ENCODE measurements around the gene PRR20E. TPM values are rescaled to one million over a fixed set of nuclear protein-coding genes. Genes with fewer than 3 reads are reported as not detected.
"Not testable (repeated sequence)": the region's sequence is repeated elsewhere in the genome, so short reads cannot be mapped to it uniquely, and the experiment has no call there.

The PRR20E gene
- total RNA-seq (2021; fragmentation: NEBNext Ultra II Directional; extraction: Animal tissue kit (Norgen Biotek cat#: 25700)) (not detected in 2 replicates), polyA plus RNA-seq (2011; rRNA removed) (not detected in 2 replicates), polyA minus RNA-seq (2011; rRNA and poly(A)+ RNA removed) (not detected in 2 replicates)
- not detected for polyA plus RNA-seq (2011; cell fraction: cytosol; rRNA removed)
- polyA plus RNA-seq (2011; cell fraction: nucleus; rRNA removed): not detected
- not detected in 4 replicates for polyA plus RNA-seq (2012, experiment 1 of 2)
- polyA plus RNA-seq (2012, experiment 2 of 2): not detected
- not detected for polyA plus RNA-seq (2013, experiment 1 of 2)
- polyA plus RNA-seq (2013, experiment 2 of 2): not detected
- polyA minus RNA-seq (2011; cell fraction: cytosol; rRNA and poly(A)+ RNA removed): not detected
- polyA minus RNA-seq (2011; cell fraction: nucleus; rRNA and poly(A)+ RNA removed): not detected
- long read RNA-seq, experiment 1: 0 reads
- long read RNA-seq, experiment 2: 0 reads

DNA sequence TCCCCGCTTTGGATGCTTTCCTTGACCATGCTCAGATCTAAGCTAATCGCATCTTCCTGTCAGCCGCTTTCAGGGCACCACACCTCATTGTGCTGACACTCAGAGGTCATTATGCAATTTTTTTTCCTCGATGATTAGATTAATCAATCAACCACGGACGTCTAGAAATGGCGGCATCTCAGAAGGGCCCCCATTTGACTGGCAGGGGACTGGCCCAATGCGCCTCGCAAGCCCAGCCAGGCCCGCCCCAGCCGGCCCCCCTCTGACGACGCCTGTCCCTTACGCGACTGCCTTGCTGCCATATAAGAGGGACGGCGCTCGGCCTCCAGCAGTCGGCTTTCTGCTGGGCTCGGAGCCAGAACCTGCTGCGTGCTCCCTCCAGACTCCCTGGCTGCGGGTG is at the start of gene PRR20E:
PRR20E (plus strand) TSS at position 301 of the 400 bp plus-strand sequence. CDS start 387 bp downstream, outside the sequence.
- DNase-seq (ENCODE audit: low read depth in 1 of 2, low spot score in 2 of 2); CTCF ChIA-PET (ENCODE audit: partially characterized antibody): not testable (repeated sequence)

More for the DNA sequence above, at the start of gene PRR20E:
- H2BK12ac ChIP-seq (ENCODE audit: low read depth, low read length); H3K9me3 ChIP-seq (ENCODE audit: insufficient read depth in 2 of 2, low read depth in 1 of 2, low read length in 1 of 2); H3K23me2 ChIP-seq (ENCODE audit: low read depth, low read length); H2BK20ac ChIP-seq (ENCODE audit: low read length); H3K4me2 ChIP-seq (ENCODE audit: insufficient read depth in 1 of 2, low read depth in 2 of 2, low read length in 2 of 2); H3K4me1 ChIP-seq (replicated peaks in 1 of 4; ENCODE audit: control insufficient read depth in 3 of 4, insufficient read depth in 4 of 4, low read length in 3 of 4); H2BK15ac ChIP-seq (ENCODE audit: low read length); H2AK5ac ChIP-seq (ENCODE audit: low read depth, low read length); H2BK5ac ChIP-seq (ENCODE audit: low read depth, low read length); H4K8ac ChIP-seq (ENCODE audit: extremely low read depth, insufficient read depth, low read length); H3K9ac ChIP-seq (replicated peaks in 1 of 4; ENCODE audit: extremely low read depth in 1 of 4, low read depth in 3 of 4, low read length in 3 of 4); POLR2A ChIA-PET (ENCODE audit: partially characterized antibody); H3K79me2 ChIP-seq (ENCODE audit: control insufficient read depth in 1 of 2, insufficient read depth in 2 of 2, low read length in 2 of 2); H3K23ac ChIP-seq (ENCODE audit: insufficient read length); H2BK120ac ChIP-seq (replicated peaks; ENCODE audit: low read depth, low read length); H3K56ac ChIP-seq (replicated peaks; ENCODE audit: insufficient read length, low read depth, low read length); FAIRE-seq; H3K36me3 ChIP-seq (ENCODE audit: control insufficient read depth in 2 of 4, insufficient read depth in 4 of 4, low read length in 3 of 4); H3K79me1 ChIP-seq (ENCODE audit: low read depth, low read length); H3K4me3 ChIP-seq (ENCODE audit: extremely low read depth in 1 of 4, insufficient read depth in 2 of 4, low read depth in 3 of 4, low read length in 4 of 4); H3K18ac ChIP-seq (ENCODE audit: extremely low read depth, low read length); H3K27ac ChIP-seq (ENCODE audit: low read depth, low read length); H3K4ac ChIP-seq (replicated peaks; ENCODE audit: insufficient read length, low read depth, low read length); H3K27me3 ChIP-seq (replicated peaks in 1 of 4; ENCODE audit: control insufficient read depth in 3 of 4, extremely low read depth in 1 of 4, insufficient read depth in 3 of 4, low read length in 3 of 4); H2AFZ ChIP-seq (ENCODE audit: low read length); H4K91ac ChIP-seq (replicated peaks; ENCODE audit: insufficient read length, low read length); H4K5ac ChIP-seq (ENCODE audit: insufficient read length, low read depth, low read length); H4K20me1 ChIP-seq (replicated peaks in 1 of 2; ENCODE audit: control insufficient read depth in 1 of 2, insufficient read depth in 2 of 2, low read length in 2 of 2); H3K14ac ChIP-seq (ENCODE audit: insufficient read length): not testable (repeated sequence)
- WGBS, 2 experiments (ENCODE audit: extremely low coverage in 1 of 2, insufficient coverage in 1 of 2, insufficient read length in 1 of 2, insufficient replicate concordance in 2 of 2, low coverage in 1 of 2, low lambda C conversion rate in 2 of 2, missing lambda C conversion rate in 1 of 2): no CpG with 5 or more reads among the region's 22 CpGs
